GM04504 (cell line): Measurements from ENCODE around the gene UNC80.

ENCODE experiments used
- DNase-seq: peaks from one replicate; pipeline ENCODE4 v3.0.0-alpha.2; 2012; ENCODE audit warnings: low read depth

Gene UNC80

GRCh38 chr2:209969692-209970091 is 198.1 kb downstream of the UNC80 start:
- DNase-seq = no peak

- no peak for DNase-seq
These were observed 198.6 kb downstream of the UNC80 start for GRCh38 chr2:209970271-209970670.

GRCh38 chr2:209970711-209971110 is 199.1 kb downstream of the UNC80 start:
- no peak for DNase-seq

- no peak for DNase-seq
These were observed 201.7 kb downstream of the UNC80 start for GRCh38 chr2:209973328-209973727.

- no peak for DNase-seq
These were observed 202.9 kb downstream of the UNC80 start for GRCh38 chr2:209974576-209974975.

GRCh38 chr2:209976698-209977385 is 205.2 kb downstream of the UNC80 start:
- DNase-seq = no peak

- peak; percentile 4 for DNase-seq
These were observed 206.0 kb downstream of the UNC80 start for GRCh38 chr2:209977386-209978239.

- DNase-seq = no peak
These were observed 212.7 kb downstream of the UNC80 start for GRCh38 chr2:209984291-209984690.

- DNase-seq = no peak
These were observed 214.2 kb downstream of the UNC80 start for GRCh38 chr2:209985874-209986273.

GRCh38 chr2:209986415-209986814 is 214.8 kb downstream of the UNC80 start:
- no peak for DNase-seq

GRCh38 chr2:209988010-209988409 is 216.4 kb downstream of the UNC80 start:
- no peak for DNase-seq

GRCh38 chr2:209990838-209991237 is 219.2 kb downstream of the UNC80 start:
- DNase-seq = no peak

GRCh38 chr2:209993968-209994367 is 222.3 kb downstream of the UNC80 start:
- DNase-seq = no peak

- DNase-seq = no peak
These were observed 227.0 kb downstream of the UNC80 start for GRCh38 chr2:209998596-209998995.

- DNase-seq = no peak
These were observed 229.1 kb downstream of the UNC80 start for GRCh38 chr2:210000464-210001324.

- peak; percentile 81 for DNase-seq
These were observed 230.8 kb downstream of the UNC80 start, which contains the start of gene RPE for GRCh38 chr2:210002158-210003157. Gene RPE (plus strand): TSS chr2:210002638. CDS start chr2:210002662, 24 bp downstream.

GRCh38 chr2:210003359-210003758 is 231.7 kb downstream of the UNC80 start:
- DNase-seq = no peak

GRCh38 chr2:210004881-210005280 is 233.2 kb downstream of the UNC80 start:
- DNase-seq = no peak

GRCh38 chr2:210007895-210008294 is 236.3 kb downstream of the UNC80 start:
- no peak for DNase-seq

- DNase-seq = no peak
These were observed 237.5 kb downstream of the UNC80 start for GRCh38 chr2:210009126-210009525.

GRCh38 chr2:210009896-210010295 is 238.3 kb downstream of the UNC80 start:
- DNase-seq = no peak
